GM12864 (cell line): ENCODE measurements around the gene SUSD1.

Source experiments
- DNase-seq: peaks from one replicate; pipeline ENCODE4 v3.0.0-alpha.2; 2011; ENCODE audit warnings: low read depth
- H3K4me3 ChIP-seq: 2 replicates; pipeline ENCODE4 v1.5.1; 2011; ENCODE audit warnings: mild to moderate bottlenecking, low read depth, low read length, control low read depth
- TF ChIP-seq, protein P1 (sequence below): IDR thresholded peaks from 2 replicates; pipeline ENCODE4 v1.5.1; 2011; ENCODE audit warnings: low read depth, mild to moderate bottlenecking, moderate library complexity, low read length, control low read depth, inconsistent platforms; ENCODE audit errors: missing control alignments

The SUSD1 gene

DNA sequence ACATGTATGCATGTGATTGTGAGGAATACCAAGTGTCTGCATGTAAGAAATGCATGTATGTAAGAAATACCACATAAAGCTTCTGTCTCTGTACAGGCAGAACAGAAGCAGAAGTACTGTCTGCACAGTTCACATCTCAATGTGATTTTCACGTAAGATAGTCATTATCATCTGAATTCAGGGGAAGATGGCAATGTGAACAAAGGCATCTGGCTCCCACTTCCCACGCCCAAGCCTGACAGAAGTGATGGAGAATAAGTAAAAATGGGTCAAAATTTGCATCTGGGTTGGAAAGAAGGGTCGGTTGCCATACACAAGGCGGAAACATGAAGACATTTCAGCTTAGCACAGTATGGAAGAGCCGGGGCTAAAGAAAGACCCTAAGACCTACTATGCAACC lies 71.7 kb downstream of the SUSD1 start:
- TF ChIP-seq, protein P1, sequence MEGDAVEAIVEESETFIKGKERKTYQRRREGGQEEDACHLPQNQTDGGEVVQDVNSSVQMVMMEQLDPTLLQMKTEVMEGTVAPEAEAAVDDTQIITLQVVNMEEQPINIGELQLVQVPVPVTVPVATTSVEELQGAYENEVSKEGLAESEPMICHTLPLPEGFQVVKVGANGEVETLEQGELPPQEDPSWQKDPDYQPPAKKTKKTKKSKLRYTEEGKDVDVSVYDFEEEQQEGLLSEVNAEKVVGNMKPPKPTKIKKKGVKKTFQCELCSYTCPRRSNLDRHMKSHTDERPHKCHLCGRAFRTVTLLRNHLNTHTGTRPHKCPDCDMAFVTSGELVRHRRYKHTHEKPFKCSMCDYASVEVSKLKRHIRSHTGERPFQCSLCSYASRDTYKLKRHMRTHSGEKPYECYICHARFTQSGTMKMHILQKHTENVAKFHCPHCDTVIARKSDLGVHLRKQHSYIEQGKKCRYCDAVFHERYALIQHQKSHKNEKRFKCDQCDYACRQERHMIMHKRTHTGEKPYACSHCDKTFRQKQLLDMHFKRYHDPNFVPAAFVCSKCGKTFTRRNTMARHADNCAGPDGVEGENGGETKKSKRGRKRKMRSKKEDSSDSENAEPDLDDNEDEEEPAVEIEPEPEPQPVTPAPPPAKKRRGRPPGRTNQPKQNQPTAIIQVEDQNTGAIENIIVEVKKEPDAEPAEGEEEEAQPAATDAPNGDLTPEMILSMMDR = no peak
- no peak overlapping the region for H3K4me3 ChIP-seq
- DNase-seq = no peak

DNA sequence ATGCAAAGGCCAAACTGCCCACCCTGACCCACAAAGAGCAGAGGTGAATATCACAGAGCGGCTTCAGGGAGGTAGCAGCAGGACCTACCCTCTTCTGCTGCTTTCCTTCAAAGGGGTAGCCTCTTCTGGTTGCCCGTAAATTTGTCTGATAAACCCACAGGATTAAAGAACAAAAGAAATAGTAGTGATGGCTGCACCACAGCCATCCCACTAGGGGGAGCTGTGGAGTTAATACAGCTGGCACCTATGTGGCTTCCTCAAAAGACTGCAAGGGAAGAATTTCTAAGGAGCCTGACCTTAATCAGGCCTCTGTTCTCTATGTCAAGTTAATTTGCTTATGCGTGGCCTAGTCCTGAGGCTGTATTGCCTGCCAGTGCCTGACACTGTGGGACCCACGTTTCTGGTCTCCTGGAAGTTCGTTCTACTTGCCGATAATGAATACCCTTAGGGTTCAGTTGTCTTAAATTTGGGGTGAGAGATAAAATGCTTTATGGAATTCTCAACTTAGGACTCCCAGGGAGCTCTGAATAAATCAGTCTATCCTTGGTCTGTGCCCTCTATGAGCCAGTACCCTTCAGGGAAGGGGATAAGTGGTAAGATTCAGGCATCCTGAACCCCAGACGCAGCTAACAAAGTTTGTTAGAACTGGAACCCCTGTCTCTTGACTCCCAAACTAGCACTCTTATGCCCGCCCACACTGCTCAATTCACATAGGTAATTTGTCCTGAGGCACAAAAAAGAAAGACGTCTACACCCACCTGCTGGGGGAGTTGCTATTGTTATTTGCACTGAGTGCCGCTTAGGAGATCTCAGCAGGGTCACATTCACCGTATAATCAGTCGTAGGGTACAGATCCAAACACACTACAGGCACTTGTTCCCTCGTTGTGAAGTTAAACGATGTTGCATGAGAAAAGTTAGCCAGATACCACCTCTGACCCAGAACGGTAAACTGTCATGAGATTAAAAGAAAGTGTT lies 77.1 kb downstream of the SUSD1 start:
- peak; percentile 59 for DNase-seq
- TF ChIP-seq, protein P1 = peak; percentile 93
- no peak overlapping the region for H3K4me3 ChIP-seq

DNA sequence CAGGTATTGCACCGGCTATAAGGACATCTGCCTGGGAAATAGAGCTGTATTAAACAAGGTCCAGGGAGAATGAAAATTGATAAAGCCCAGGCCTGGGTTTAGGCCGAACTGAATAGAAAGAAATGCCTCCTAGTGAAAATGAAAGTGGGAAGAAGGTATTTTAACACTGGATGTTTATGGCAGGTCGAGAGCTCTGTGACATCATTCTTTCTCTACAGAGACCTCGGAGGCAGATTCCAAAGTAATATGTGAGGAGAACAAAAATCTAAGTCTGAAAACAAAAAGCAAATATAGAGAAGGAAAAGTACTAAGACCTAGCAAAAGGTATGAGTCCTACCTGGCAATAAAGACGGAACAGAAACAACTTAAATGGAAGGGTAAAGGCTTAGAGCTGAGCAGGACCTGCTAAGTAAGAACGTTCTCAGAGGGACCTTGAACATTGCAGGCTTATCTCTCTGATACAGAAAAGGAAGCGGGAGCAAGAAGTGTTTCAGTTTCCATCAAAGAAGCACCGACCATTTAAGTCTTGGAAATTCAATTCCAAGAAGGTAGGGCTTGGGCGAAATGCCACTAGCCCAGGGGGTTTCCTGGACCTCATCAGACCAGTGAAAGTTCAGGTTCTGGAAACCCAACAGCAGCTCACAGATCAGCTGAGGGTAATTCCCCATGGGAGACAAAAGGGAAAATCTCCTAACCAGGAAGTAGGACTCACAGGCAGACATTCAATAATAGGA lies 80.0 kb downstream of the SUSD1 start:
- no peak overlapping the region for H3K4me3 ChIP-seq
- TF ChIP-seq, protein P1 = no peak

DNA sequence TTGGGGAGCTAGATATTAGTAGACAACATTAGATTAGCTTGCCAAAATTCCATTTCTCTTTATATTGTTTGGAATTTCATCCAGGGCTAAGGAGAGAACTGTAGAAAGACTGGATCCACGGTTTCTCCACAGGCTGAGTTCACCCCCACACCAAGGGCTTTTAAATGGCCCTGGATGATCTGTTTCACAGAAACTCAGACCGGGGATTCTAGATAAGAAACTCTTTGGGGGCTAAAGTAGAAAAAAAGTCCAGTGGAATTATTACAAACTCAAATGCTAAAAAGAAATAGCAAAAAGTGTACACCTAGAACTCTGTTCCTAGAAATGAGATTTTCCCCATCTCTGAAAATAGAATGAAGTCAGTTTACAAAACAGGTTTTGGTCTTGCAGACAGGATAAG lies 80.9 kb downstream of the SUSD1 start:
- no peak for DNase-seq
- no peak overlapping the region for H3K4me3 ChIP-seq
- TF ChIP-seq, protein P1 = no peak

More for the DNA sequence above, 80.0 kb downstream of the SUSD1 start:
- no peak for DNase-seq

DNA sequence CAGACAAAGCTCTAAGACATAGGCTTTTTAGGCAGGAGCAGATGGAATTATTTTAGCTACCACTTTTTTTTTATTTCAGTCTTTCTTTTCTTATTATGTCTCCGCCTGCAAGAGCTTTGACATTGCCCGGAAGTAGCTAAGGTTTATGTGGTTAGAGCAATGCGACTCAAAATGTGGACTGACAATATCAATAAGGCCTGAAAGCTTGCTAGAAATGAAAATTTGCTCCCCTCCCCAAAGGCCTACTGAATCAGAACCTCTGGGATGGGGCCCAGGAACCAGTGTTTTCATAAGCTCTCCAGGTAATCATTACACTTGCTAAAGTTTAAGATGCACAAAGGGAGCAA lies 81.3 kb downstream of the SUSD1 start:
- no peak overlapping the region for H3K4me3 ChIP-seq
- DNase-seq = no peak
- TF ChIP-seq, protein P1 = no peak

DNA sequence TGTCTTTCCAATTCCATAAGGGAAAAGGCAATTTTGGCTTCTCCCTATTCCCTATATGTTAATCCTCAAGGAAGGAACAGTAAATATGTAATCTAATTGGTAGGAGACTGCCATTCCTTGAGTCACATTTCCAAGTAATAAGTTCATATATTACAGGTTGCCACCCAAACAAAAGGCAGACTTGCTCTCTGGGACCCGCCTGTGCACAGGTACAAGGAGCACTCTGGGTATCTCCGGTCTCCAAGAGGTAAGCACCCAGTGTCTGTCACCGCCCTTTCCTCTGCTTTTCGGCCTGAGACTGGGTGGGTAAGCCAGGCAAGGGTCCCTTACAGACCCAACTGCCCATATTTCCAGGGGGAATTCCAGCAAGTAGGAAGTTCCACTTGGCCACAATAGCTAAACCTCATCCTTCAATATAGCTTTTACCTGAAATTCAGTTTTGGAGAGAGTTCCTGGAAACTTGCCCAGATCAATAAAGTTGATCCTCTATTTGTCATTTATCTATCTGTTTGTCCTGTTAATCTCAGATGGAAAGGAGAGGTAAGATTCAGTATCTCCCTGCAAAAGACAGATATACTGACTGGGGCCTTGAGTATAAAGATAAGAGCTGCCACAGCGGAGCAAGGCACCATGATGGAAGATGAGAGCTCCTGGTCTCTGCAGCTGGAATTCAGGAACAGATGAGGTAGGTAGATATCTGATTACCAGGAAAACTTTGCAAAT lies 81.8 kb downstream of the SUSD1 start:
- TF ChIP-seq, protein P1 = no peak
- no peak for DNase-seq
- H3K4me3 ChIP-seq = no peak overlapping the region
